Smooth muscle cell (in vitro differentiated cells): ENCODE results near the gene AACS. TPM values are rescaled to one million over a fixed set of nuclear protein-coding genes. Genes with fewer than 3 reads are reported as not detected.

Source experiments
- DNase-seq: peaks from one replicate; lab custom pipeline; 2025; ENCODE audit not compliant: unreplicated experiment; lab: John Stamatoyannopoulos, UW
- H2AFZ ChIP-seq: fragments of 200-600 bp; sonication (generic); 2 replicates; pipeline ENCODE4 v1.6.0; 2016; ENCODE audit warnings: antibody characterized with exemption, low read depth, mild to moderate bottlenecking
- H3F3A ChIP-seq: fragments of 200-600 bp; sonication (generic); 2 replicates; pipeline ENCODE4 v1.6.0; 2017; ENCODE audit warnings: antibody characterized with exemption, low read depth
- H3K27ac ChIP-seq: fragments of 200-600 bp; sonication (generic); 2 replicates; pipeline ENCODE4 v1.5.1; 2016; ENCODE audit warnings: low read depth, mild to moderate bottlenecking
- H3K27me3 ChIP-seq: fragments of 200-600 bp; sonication (generic); 2 replicates; pipeline ENCODE4 v1.6.1; 2016; ENCODE audit warnings: low read depth, mild to moderate bottlenecking
- H3K36me3 ChIP-seq: fragments of 200-600 bp; sonication (generic); 2 replicates; pipeline ENCODE4 v1.5.1; 2016; ENCODE audit warnings: low read depth
- H3K4me1 ChIP-seq: fragments of 200-600 bp; sonication (generic); 2 replicates; pipeline ENCODE4 v1.5.1; 2016; ENCODE audit warnings: low read depth
- H3K4me2 ChIP-seq: fragments of 200-600 bp; sonication (generic); 2 replicates; pipeline ENCODE4 v1.6.0; 2016; ENCODE audit warnings: mild to moderate bottlenecking
- H3K4me3 ChIP-seq: fragments of 200-600 bp; sonication (generic); 2 replicates; pipeline ENCODE4 v1.5.1; 2016; ENCODE audit warnings: mild to moderate bottlenecking
- H3K79me2 ChIP-seq: fragments of 200-600 bp; sonication (generic); 2 replicates; pipeline ENCODE4 v1.6.0; 2016; ENCODE audit warnings: low read depth, mild to moderate bottlenecking
- H3K9ac ChIP-seq: fragments of 200-600 bp; sonication (generic); 2 replicates; pipeline ENCODE4 v1.6.0; 2016; ENCODE audit warnings: low read depth
- H3K9me3 ChIP-seq: fragments of 200-600 bp; sonication (generic); replicated peaks from 2 replicates; pipeline ENCODE4 v1.5.1; 2016; ENCODE audit warnings: low read depth
- H4K20me1 ChIP-seq: fragments of 200-600 bp; sonication (generic); 2 replicates; pipeline ENCODE4 v1.6.0; 2016; ENCODE audit warnings: low read depth
- CTCF ChIP-seq: fragments of 200-600 bp; sonication (generic); IDR thresholded peaks from 2 replicates; pipeline ENCODE4 v1.5.1; 2017; ENCODE audit warnings: borderline replicate concordance, mild to moderate bottlenecking, antibody characterized with exemption; ENCODE audit not compliant: insufficient read depth, poor library complexity, severe bottlenecking
- WGBS: methylation state at CpG from one replicate; pipeline ENCODE4 v1.1.7; 2016; ENCODE audit warnings: low lambda C conversion rate; 5-methylcytosine and 5-hydroxymethylcytosine counted together
- polyA plus RNA-seq: library from polyadenylated mRNA; unstranded; fragments of >200 nt; fragmentation: Nextera tagmentation; extraction: Ambion mirVana; gene quantifications from 2 replicates; pipeline ENCODE4 v1.2.1, GENCODE V29; 2016
- total RNA-seq: library from RNA; depleted of rRNA; stranded (reverse); fragments of >200 nt; gene quantifications from 2 replicates; pipeline ENCODE4 v1.2.3, GENCODE V29; 2014

Gene AACS
- total and polyA plus RNA-seq, 2 experiments from 2014 or later: 8.0 to 15.6 TPM

- TF ChIP-seq CTCF: no peak
- Histone ChIP-seq H3K4me1 (no peaks in the 10 kb centered on the region), H3K9me3 (no peaks in the 10 kb centered on the region), H3K4me2 (no peak overlapping the region), H3K36me3 (no peaks in the 10 kb centered on the region), H3K79me2 (no peaks in the 10 kb centered on the region), H4K20me1 (no peaks in the 10 kb centered on the region), H3K27ac (no peak overlapping the region), H3K9ac (no peak overlapping the region), H3F3A (no peaks in the 10 kb centered on the region), H3K27me3 (no peaks in the 10 kb centered on the region), H3K4me3 (no peak overlapping the region), H2AFZ (no peak overlapping the region)
- no peak for DNase-seq
- 80% methylated on average over 6 of the region's 6 CpGs for WGBS
Measured at GRCh38 chr12:125155366-125155765, 90.1 kb downstream of the AACS start.

- Histone ChIP-seq H2AFZ (no peak overlapping the region), H4K20me1 (no peaks in the 10 kb centered on the region), H3F3A (no peaks in the 10 kb centered on the region)
Measured at GRCh38 chr12:125157177-125157576, 91.9 kb downstream of the AACS start.

GRCh38 chr12:125159702-125160101 lies 94.5 kb downstream of the AACS start:
- no peak for TF ChIP-seq CTCF
- no peak for DNase-seq
- no peak overlapping the region for H3K4me3 ChIP-seq
- no peaks in the 10 kb centered on the region for H4K20me1 ChIP-seq
- 74% methylated on average over 3 of the region's 3 CpGs for WGBS
- no peaks in the 10 kb centered on the region for H3K27me3 ChIP-seq
- no peaks in the 10 kb centered on the region for H3F3A ChIP-seq
- H3K36me3 ChIP-seq: no peaks in the 10 kb centered on the region
- no peak overlapping the region for H2AFZ ChIP-seq
- H3K9ac ChIP-seq: no peak overlapping the region
- H3K9me3 ChIP-seq: no peaks in the 10 kb centered on the region
- no peaks in the 10 kb centered on the region for H3K79me2 ChIP-seq
- no peaks in the 10 kb centered on the region for H3K4me1 ChIP-seq
- no peak overlapping the region for H3K27ac ChIP-seq
- no peak overlapping the region for H3K4me2 ChIP-seq

More at GRCh38 chr12:125157177-125157576, 91.9 kb downstream of the AACS start:
- H3K9ac ChIP-seq: no peak overlapping the region
- no peaks in the 10 kb centered on the region for H3K27me3 ChIP-seq
- H3K9me3 ChIP-seq: no peaks in the 10 kb centered on the region
- no peak for TF ChIP-seq CTCF
- no peaks in the 10 kb centered on the region for H3K36me3 ChIP-seq
- DNase-seq: no peak
- H3K4me3 ChIP-seq: no peak overlapping the region
- H3K4me2 ChIP-seq: no peak overlapping the region
- WGBS: 92% methylated on average over 3 of the region's 3 CpGs
- H3K4me1 ChIP-seq: no peaks in the 10 kb centered on the region
- H3K27ac ChIP-seq: no peak overlapping the region
- no peaks in the 10 kb centered on the region for H3K79me2 ChIP-seq

- no peaks in the 10 kb centered on the region for H3K36me3 ChIP-seq
- no peak overlapping the region for H3K27ac ChIP-seq
- DNase-seq: no peak
- H3F3A ChIP-seq: no peaks in the 10 kb centered on the region
- H3K79me2 ChIP-seq: no peaks in the 10 kb centered on the region
- no peak overlapping the region for H2AFZ ChIP-seq
- no peak overlapping the region for H3K4me2 ChIP-seq
- TF ChIP-seq CTCF: no peak
- no peaks in the 10 kb centered on the region for H3K9me3 ChIP-seq
- WGBS: 96% methylated on average over 9 of the region's 9 CpGs
- no peak overlapping the region for H3K4me3 ChIP-seq
- no peaks in the 10 kb centered on the region for H4K20me1 ChIP-seq
- no peaks in the 10 kb centered on the region for H3K4me1 ChIP-seq
- H3K27me3 ChIP-seq: no peaks in the 10 kb centered on the region
- no peak overlapping the region for H3K9ac ChIP-seq
Measured at GRCh38 chr12:125160281-125160955, 95.2 kb downstream of the AACS start.
